Muscle of leg (tissue), 11 donors: ENCODE measurements around the gene MYH11. TPM values are rescaled to one million over a fixed set of nuclear protein-coding genes. Genes with fewer than 3 reads are reported as not detected.
A peak's percentile ranks its signal among the peaks of the same experiment; 100 is the strongest.

Experiments
- DNase-seq: peaks from one replicate; pipeline ENCODE4 v3.0.0; 2013
- H3K27ac ChIP-seq: one replicate; pipeline ENCODE4 v1.5.1; 2013; ENCODE audit warnings: mild to moderate bottlenecking, low read length, control low read depth
- H3K27me3 ChIP-seq: one replicate; pipeline ENCODE4 v1.6.1; 2013; ENCODE audit warnings: low read length; ENCODE audit not compliant: control insufficient read depth, insufficient read depth
- H3K36me3 ChIP-seq: one replicate; pipeline ENCODE4 v1.6.1; 2013; ENCODE audit warnings: low read length; ENCODE audit not compliant: control insufficient read depth, insufficient read depth
- H3K4me1 ChIP-seq: one replicate; pipeline ENCODE4 v1.6.1; 2013; ENCODE audit warnings: low read length; ENCODE audit not compliant: control insufficient read depth, insufficient read depth
- H3K4me3 ChIP-seq: one replicate; pipeline ENCODE4 v1.5.1; 2013; ENCODE audit warnings: low read length, control low read depth
- H3K9me3 ChIP-seq: replicated peaks from 2 replicates; pipeline ENCODE4 v1.6.1; 2013; ENCODE audit warnings: low read depth, low read length; ENCODE audit not compliant: control insufficient read depth
- WGBS: methylation state at CpG from one replicate; pipeline ENCODE4 v1.1.5; 2013; ENCODE audit warnings: missing lambda C conversion rate; ENCODE audit not compliant: insufficient coverage; 5-methylcytosine and 5-hydroxymethylcytosine counted together
- polyA plus RNA-seq, 8 donors: library from polyadenylated mRNA; unstranded; fragments of 120-200 nt; gene quantifications; one replicate each; pipeline versions ENCODE4 v1.2.1 to v1.2.3, GENCODE V29; 2013; ENCODE audit warnings: inconsistent platforms in 1 of 8, low replicate concordance in 1 of 8; ENCODE audit not compliant: insufficient read length in 8 of 8, insufficient read depth in 1 of 8
- total RNA-seq: library from RNA; stranded (reverse); fragments of 120-200 nt; gene quantifications from one replicate; pipeline ENCODE4 v1.2.4, GENCODE V29; 2013

Gene MYH11
- total and polyA plus RNA-seq, 9 donors = 9.4 to 38.0 (median 20.7) TPM

DNA sequence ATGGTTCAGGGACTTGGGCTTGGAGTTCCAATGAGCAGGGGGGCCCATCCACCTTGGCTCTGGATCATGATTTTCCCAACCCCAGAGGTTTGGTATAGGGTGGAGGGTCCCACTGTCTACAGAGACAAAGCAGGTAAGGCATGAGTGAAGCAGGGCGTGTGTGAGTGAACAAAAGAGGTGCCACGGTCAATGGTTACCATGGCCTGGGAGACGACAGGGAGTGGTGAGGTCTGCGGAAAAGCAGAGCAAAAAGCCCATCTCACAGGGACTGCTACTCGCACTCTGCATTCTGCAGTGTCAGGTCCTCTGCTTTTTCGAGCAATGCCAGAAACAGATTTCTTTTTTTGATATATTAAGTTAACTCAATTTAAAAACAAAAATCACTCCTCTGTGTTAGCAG lies 24.6 kb downstream of the MYH11 start:
- Histone ChIP-seq H3K27ac (no peak overlapping the region), H3K4me3 (no peak overlapping the region), H3K9me3 (no peaks in the 10 kb centered on the region), H3K4me1 (peaks cover 6% of the 10 kb centered on the region), H3K27me3 (no peaks in the 10 kb centered on the region), H3K36me3 (no peaks in the 10 kb centered on the region)
- 91% methylated on average over 4 of the region's 6 CpGs for WGBS
- no peak for DNase-seq

DNA sequence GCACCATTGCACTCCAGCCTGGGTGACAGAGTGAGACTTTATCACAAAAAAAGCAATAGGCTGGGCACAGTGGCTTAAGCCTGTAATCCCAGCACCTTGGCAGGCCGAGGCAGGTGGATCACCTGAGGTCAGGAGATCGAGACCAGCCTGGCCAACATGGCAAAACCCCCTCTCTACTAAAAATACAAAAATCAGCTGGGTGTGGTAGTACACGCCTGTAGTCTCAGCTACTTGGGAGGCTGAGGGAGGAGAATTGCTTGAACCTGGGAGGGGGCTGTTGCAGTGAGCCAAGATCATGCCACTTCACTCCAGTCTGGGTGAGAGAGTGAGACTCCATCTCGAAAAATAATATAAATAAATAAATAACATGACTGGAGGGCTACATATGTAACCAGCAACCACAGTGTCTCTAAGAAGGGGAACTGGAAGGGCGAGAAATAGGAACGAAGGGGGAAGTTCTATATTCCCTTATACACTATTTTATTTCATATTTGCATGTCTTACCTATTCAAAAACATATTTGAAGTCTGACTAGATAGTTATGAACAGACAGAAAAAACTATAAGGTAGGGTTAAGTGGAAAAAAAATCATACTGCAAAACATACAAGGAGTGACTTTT lies 25.9 kb downstream of the MYH11 start:
- Histone ChIP-seq H3K9me3 (no peaks in the 10 kb centered on the region), H3K27ac (no peak overlapping the region), H3K36me3 (no peaks in the 10 kb centered on the region), H3K4me1 (peaks cover 6% of the 10 kb centered on the region), H3K4me3 (no peak overlapping the region), H3K27me3 (no peaks in the 10 kb centered on the region)
- no peak for DNase-seq
- no CpG with 5 or more reads among the region's 6 CpGs for WGBS

DNA sequence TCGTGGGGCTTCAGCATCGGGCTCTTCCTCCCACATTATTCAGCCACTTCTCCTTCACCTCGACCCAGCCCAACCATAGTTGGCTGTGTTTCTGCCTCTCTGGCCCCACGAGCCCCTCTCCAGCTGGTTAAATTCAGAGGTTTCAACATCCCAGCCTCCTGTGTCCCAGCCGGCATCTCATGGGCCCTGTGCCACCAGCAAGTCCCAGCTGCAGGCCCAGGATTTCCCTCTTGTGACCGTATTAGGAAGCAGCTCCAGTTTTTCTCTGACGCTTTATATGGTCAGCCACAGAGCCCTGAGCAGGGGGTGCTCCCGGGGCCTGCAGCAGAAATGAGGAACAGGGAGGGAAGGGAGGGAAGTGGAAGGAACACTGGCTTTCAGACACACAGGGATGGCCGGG lies 27.4 kb downstream of the MYH11 start:
- no peaks in the 10 kb centered on the region for H3K27me3 ChIP-seq
- H3K36me3 ChIP-seq = no peaks in the 10 kb centered on the region
- peak; percentile 80 for DNase-seq
- 12% methylated on average over 7 of the region's 9 CpGs for WGBS
- no peak overlapping the region for H3K4me3 ChIP-seq
- H3K9me3 ChIP-seq = no peaks in the 10 kb centered on the region
- no peak overlapping the region for H3K27ac ChIP-seq
- peaks cover 6% of the 10 kb centered on the region for H3K4me1 ChIP-seq

DNA sequence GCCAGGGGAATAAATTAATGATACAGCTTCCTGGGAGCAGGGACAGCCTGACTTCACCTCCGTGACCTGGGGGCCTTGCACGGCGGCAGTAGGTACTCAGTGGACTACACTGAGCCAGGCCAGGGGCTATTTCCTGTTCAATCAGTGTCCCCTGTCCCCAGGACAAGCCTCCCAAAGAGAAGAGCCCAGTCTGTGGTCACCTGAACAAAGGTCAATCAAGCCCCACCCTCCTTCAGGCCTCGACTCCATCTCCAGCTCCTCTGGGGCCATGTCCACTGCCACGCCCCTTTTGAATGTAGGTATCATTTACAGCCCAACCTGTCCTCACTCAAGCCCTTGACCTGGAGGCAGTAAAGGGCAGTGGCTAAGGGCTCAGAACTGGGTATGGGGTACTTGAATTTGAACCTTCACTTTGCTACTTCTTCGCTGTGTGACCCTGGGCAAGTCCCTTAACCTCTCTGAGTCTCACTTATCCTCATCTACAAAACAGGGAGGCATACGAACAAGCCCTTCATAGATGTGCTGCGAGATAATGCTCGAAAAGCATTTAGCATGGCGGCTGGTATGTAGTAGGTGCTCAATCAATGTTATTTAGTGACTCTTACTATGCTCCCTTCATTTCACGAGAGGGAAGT lies 29.0 kb downstream of the MYH11 start:
- Histone ChIP-seq H3K27ac (no peak overlapping the region), H3K36me3 (no peaks in the 10 kb centered on the region)
- 93% methylated on average over 7 of the region's 11 CpGs for WGBS

DNA sequence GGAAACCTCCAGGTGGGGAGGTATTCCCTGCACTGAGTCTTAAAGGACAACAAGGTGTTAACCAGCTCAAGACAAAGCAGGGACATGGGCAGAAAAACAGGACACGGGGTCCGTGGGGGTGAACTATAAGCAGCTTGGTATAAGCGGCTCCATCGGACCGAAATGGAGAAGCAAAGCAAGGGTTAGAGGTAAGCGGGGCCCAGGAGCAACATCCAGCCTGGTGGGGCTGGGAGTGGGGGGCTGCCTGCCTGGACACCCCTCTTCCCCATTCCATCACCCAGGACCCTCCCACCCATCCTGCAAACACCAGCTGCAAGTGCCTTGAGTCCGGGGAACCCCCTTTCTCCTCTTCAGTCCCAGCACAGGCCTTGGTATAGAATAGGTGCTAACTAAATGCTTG lies 29.5 kb downstream of the MYH11 start:
- Histone ChIP-seq H3K4me1 (peaks cover 13% of the 10 kb centered on the region), H3K27me3 (no peaks in the 10 kb centered on the region), H3K4me3 (no peak overlapping the region), H3K9me3 (no peaks in the 10 kb centered on the region), H3K36me3 (no peaks in the 10 kb centered on the region), H3K27ac (no peak overlapping the region)
- no peak for DNase-seq
- WGBS = 86% methylated on average over 4 of the region's 7 CpGs

More for the DNA sequence above, 29.0 kb downstream of the MYH11 start:
- Histone ChIP-seq H3K4me1 (peaks cover 11% of the 10 kb centered on the region), H3K4me3 (no peak overlapping the region), H3K27me3 (no peaks in the 10 kb centered on the region), H3K9me3 (no peaks in the 10 kb centered on the region)
- no peak for DNase-seq

DNA sequence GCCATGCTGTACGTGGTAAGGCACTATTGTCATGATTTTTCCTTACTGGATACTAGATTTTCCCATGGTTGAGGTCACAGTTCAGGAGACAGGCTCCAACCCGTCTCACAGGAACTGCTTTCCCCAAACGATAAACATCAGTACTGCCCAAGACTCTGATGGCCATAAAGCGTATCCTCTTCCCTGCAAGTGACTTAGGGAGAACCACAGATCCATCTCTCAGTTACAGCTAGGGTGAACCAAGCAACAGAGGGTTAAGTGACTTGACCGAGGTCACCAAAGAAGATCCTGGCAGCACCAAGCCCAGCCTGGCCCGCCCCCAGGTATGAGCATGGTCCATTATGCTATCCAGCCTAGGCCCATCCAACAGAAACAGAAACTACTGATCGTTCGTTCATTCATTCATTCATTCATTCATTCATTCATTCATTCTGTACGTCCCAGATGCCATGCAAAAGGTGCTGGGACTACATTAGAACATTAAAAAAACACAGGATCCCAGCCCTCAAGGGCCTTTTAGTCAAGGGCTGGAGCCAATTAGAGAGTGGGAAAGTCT lies 31.0 kb downstream of the MYH11 start:
- WGBS = 62% methylated on average over 6 of the region's 9 CpGs
- H3K27me3 ChIP-seq = no peaks in the 10 kb centered on the region
- H3K27ac ChIP-seq = no peak overlapping the region

DNA sequence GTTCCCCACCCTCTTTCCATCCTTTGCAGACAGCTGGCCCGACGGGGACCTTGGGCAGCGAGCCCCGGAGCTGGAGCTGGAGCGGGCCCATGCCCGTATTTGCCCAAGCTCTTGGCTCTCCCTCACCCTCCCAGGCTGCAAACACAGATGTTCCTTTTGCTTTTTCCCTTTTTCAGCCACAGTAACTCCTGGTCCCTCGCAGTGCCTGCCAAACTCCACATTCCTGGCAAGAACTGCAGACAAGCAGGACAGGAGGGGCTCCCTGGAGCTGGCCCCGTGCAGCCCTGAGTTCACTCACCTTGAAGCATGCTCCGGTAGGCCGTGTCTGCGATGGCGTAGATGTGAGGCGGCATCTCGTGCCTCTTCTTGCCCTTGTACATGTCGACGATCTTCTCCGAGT lies 33.9 kb downstream of the MYH11 start:
- peak; percentile 85 for DNase-seq
- WGBS = 13% methylated on average over 7 of the region's 17 CpGs
- H3K36me3 ChIP-seq = no peaks in the 10 kb centered on the region

More for the DNA sequence above, 31.0 kb downstream of the MYH11 start:
- no peaks in the 10 kb centered on the region for H3K9me3 ChIP-seq
- H3K4me3 ChIP-seq = no peak overlapping the region
- no peaks in the 10 kb centered on the region for H3K36me3 ChIP-seq
- DNase-seq = no peak
- peaks cover 13% of the 10 kb centered on the region for H3K4me1 ChIP-seq

DNA sequence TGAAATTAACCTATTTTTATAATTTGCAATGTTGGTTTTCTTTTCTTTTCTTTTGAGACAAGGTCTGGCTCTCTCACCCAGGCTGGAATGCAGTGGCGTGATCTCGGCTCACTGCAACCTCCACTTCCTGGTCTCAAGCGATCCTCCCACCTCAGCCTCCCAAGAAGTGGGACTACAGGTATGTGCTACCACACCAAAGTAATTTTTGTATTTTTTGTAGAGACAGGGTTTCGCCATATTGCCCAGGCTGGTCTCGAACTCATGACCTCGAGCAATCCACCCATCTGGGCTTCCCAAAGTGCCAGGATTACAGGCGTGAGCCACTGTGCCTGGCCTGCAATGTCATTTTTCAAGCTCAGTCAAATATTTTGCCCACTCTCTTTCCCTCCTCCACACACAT lies 36.0 kb downstream of the MYH11 start:
- no peaks in the 10 kb centered on the region for H3K36me3 ChIP-seq
- no peak for DNase-seq
- no peak overlapping the region for H3K4me3 ChIP-seq
- WGBS = 76% methylated on average over 5 of the region's 7 CpGs
- peaks cover 6% of the 10 kb centered on the region for H3K9me3 ChIP-seq
- no peak overlapping the region for H3K27ac ChIP-seq
- H3K27me3 ChIP-seq = no peaks in the 10 kb centered on the region
- peaks cover 6% of the 10 kb centered on the region for H3K4me1 ChIP-seq

More for the DNA sequence above, 33.9 kb downstream of the MYH11 start:
- H3K9me3 ChIP-seq = no peaks in the 10 kb centered on the region
- H3K27ac ChIP-seq = no peak overlapping the region
- peaks cover 6% of the 10 kb centered on the region for H3K4me1 ChIP-seq
- H3K4me3 ChIP-seq = no peak overlapping the region
- no peaks in the 10 kb centered on the region for H3K27me3 ChIP-seq

DNA sequence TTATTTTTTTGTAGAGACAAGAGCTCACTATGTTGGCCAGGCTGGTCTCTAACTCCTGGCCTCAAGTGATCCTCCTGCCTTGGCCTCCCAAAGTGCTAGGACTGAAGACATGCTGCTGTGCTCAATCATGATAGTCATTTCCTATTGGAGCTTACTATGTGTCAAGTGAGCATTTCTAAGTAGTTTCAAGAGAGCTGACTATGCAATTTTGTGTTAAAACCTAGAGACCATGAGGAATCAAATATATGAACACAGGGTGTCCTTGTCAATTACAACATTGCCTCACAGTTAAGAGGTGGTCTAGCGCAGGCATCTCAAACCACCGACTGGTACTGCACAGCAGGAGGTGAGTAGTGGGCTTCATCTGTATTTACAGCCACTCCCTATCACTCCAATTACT lies 37.8 kb downstream of the MYH11 start:
- WGBS = no CpG with 5 or more reads among the region's 2 CpGs
- Histone ChIP-seq H3K36me3 (no peaks in the 10 kb centered on the region), H3K4me1 (peaks cover 6% of the 10 kb centered on the region), H3K9me3 (peaks cover 6% of the 10 kb centered on the region), H3K27me3 (no peaks in the 10 kb centered on the region), H3K4me3 (no peak overlapping the region), H3K27ac (no peak overlapping the region)
- DNase-seq = no peak

DNA sequence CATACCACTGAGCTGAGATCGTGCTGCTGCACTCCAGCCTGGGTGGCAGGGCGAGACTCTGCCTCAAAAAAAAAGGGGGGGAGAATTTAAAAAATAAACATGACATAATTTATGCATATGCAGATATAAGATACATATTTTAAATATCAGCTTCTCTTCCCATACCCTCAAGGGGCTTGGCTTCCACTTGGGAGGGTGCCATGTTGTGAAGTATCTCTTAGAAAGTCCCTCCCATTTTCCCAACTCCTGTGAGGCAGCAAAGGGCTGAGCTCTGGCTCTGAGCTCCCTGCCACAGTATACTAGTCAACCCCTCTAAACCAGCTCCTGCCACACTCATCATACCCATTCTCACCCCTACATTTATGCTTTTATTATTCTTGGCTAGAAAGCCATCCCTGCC lies 39.4 kb downstream of the MYH11 start:
- no peak for DNase-seq

More for the DNA sequence above, 39.4 kb downstream of the MYH11 start:
- peaks cover 6% of the 10 kb centered on the region for H3K9me3 ChIP-seq
- H3K27ac ChIP-seq = no peak overlapping the region
- H3K36me3 ChIP-seq = no peaks in the 10 kb centered on the region
- H3K4me3 ChIP-seq = no peak overlapping the region
- no CpG with 5 or more reads among the region's 2 CpGs for WGBS
- H3K4me1 ChIP-seq = no peaks in the 10 kb centered on the region
- H3K27me3 ChIP-seq = no peaks in the 10 kb centered on the region
